Thyroid gland (tissue), 4 donors: ENCODE results near the gene DCAKD. TPM values are rescaled to one million over a fixed set of nuclear protein-coding genes. Genes with fewer than 3 reads are reported as not detected.

Source experiments
- DNase-seq, 2 donors: peaks; one replicate each; pipeline ENCODE4 v3.0.0-alpha.2; 2019
- H3K27ac ChIP-seq, 3 donors: fragments of 200-600 bp; sonication (generic); 1 replicate in 2 of 3; 2 replicates in 1 of 3; pipeline ENCODE4 v1.5.1; 2016 to 2019; ENCODE audit warnings: mild to moderate bottlenecking in 1 of 3, moderate library complexity in 1 of 3
- H3K27me3 ChIP-seq: fragments of 200-600 bp; sonication (generic); one replicate; pipeline ENCODE4 v1.5.1; 2019
- H3K36me3 ChIP-seq, 2 donors: fragments of 200-600 bp; sonication (generic); one replicate each; pipeline ENCODE4 v1.5.1; 2016 to 2019
- H3K4me1 ChIP-seq, 2 donors: fragments of 200-600 bp; sonication (generic); one replicate each; pipeline ENCODE4 v1.5.1; 2017 to 2019
- H3K4me3 ChIP-seq, 3 donors: fragments of 200-600 bp; sonication (generic); replicated peaks in 1 of 3; 1 replicate in 2 of 3; 2 replicates in 1 of 3; pipeline ENCODE4 v1.5.1; 2016; ENCODE audit warnings: mild to moderate bottlenecking in 1 of 3
- H3K9me3 ChIP-seq: fragments of 200-600 bp; sonication (generic); one replicate; pipeline ENCODE4 v1.5.1; 2017
- POLR2A ChIP-seq, 2 donors: fragments of 450-650 bp; IDR thresholded peaks; one replicate each; pipeline ENCODE4 v1.6.1; 2017; ENCODE audit warnings: antibody characterized with exemption in 2 of 2, mild to moderate bottlenecking in 2 of 2, moderate library complexity in 1 of 2
- WGBS, 2 donors: methylation state at CpG; one replicate each; pipeline ENCODE4 v1.1.5; 2017; 5-methylcytosine and 5-hydroxymethylcytosine counted together
- intact Hi-C: fragments of 100-400 bp; cut with DNase I; formaldehyde crosslinking; loops from one replicate; pipeline ENCODE4 v1.15.1; 2023
- total RNA-seq, 4 donors: library from RNA; depleted of rRNA; stranded (reverse); fragments of >200 nt; gene quantifications; one replicate each; pipeline ENCODE4 v1.2.3, GENCODE V29; 2016
- TF ChIP-seq, protein P1 (sequence below), 6 experiments: fragments of 200-600 bp in 3 of 6; fragments of 450-650 bp in 3 of 6; sonication (generic) in 3 of 6; IDR thresholded peaks; one replicate each; pipeline ENCODE4 v1.5.1; 2016 to 2019; ENCODE audit warnings: antibody characterized with exemption in 6 of 6, mild to moderate bottlenecking in 2 of 6, inconsistent platforms in 1 of 6, moderate library complexity in 1 of 6

DCAKD gene
- total RNA-seq, 4 donors from 2014 or later: 53.5 to 102 (median 72.9) TPM

DNA sequence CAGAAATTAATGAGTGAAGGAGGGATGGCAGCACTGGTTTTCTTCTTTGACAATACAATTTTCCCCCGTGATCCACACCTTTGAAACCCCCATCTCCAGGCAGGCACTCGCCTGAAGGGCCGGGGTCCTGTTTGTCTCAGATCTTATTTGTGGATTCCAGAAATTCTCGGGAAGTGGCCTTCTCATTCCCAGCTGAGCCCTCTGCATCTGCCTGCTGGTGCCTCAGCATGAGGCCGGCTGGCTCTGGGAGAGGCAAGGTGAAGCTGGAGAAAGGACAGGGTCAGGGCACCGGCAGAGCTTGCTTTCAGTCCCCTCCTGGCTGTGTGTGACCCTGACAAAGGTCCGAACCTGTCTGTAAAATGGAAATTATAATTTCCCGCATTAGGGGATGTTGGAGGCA, 47.6 kb downstream of the DCAKD start:
- intact Hi-C loops: no loop called here
- TF ChIP-seq, protein P1, sequence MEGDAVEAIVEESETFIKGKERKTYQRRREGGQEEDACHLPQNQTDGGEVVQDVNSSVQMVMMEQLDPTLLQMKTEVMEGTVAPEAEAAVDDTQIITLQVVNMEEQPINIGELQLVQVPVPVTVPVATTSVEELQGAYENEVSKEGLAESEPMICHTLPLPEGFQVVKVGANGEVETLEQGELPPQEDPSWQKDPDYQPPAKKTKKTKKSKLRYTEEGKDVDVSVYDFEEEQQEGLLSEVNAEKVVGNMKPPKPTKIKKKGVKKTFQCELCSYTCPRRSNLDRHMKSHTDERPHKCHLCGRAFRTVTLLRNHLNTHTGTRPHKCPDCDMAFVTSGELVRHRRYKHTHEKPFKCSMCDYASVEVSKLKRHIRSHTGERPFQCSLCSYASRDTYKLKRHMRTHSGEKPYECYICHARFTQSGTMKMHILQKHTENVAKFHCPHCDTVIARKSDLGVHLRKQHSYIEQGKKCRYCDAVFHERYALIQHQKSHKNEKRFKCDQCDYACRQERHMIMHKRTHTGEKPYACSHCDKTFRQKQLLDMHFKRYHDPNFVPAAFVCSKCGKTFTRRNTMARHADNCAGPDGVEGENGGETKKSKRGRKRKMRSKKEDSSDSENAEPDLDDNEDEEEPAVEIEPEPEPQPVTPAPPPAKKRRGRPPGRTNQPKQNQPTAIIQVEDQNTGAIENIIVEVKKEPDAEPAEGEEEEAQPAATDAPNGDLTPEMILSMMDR (IDR thresholded peaks at IDR 0.05): no peak
- no peak for TF ChIP-seq POLR2A (IDR thresholded peaks at IDR 0.05)
- H3K27ac ChIP-seq: no peak overlapping the region
- no peaks in the 10 kb centered on the region for H3K36me3 ChIP-seq
- DNase-seq: no peak
- no peaks in the 10 kb centered on the region for H3K9me3 ChIP-seq
- no peaks in the 10 kb centered on the region for H3K4me1 ChIP-seq
- WGBS, 2 donors: 58 to 60% methylated on average over 8 of the region's 8 CpGs
- no peak overlapping the region for H3K4me3 ChIP-seq
- no peaks in the 10 kb centered on the region for H3K27me3 ChIP-seq

- DNase-seq: no peak
- Histone ChIP-seq H3K27me3 (no peaks in the 10 kb centered on the region), H3K4me1 (no peaks in the 10 kb centered on the region), H3K9me3 (no peaks in the 10 kb centered on the region), H3K27ac (no peak overlapping the region), H3K36me3 (no peaks in the 10 kb centered on the region), H3K4me3 (no peak overlapping the region)
- no peak for TF ChIP-seq POLR2A (IDR thresholded peaks at IDR 0.05)
- TF ChIP-seq, protein P1 (IDR thresholded peaks at IDR 0.05): no peak
- intact Hi-C loops: no loop called here
- 70 to 74% methylated on average over 3 of the region's 3 CpGs for WGBS, 2 donors
Observed at GRCh38 chr17:45001310-45001709, 50.1 kb downstream of the DCAKD start.

GRCh38 chr17:44999433-44999832, 52.0 kb downstream of the DCAKD start:
- Histone ChIP-seq H3K27ac (no peak overlapping the region), H3K4me1 (no peaks in the 10 kb centered on the region), H3K36me3 (no peaks in the 10 kb centered on the region), H3K27me3 (no peaks in the 10 kb centered on the region), H3K4me3 (no peak overlapping the region), H3K9me3 (no peaks in the 10 kb centered on the region)
- intact Hi-C loops: no loop called here
- TF ChIP-seq, protein P1 (IDR thresholded peaks at IDR 0.05): no peak
- no peak for TF ChIP-seq POLR2A (IDR thresholded peaks at IDR 0.05)
- WGBS, 2 donors: 96 to 98% methylated on average over 3 of the region's 3 CpGs
- no peak for DNase-seq

DNA sequence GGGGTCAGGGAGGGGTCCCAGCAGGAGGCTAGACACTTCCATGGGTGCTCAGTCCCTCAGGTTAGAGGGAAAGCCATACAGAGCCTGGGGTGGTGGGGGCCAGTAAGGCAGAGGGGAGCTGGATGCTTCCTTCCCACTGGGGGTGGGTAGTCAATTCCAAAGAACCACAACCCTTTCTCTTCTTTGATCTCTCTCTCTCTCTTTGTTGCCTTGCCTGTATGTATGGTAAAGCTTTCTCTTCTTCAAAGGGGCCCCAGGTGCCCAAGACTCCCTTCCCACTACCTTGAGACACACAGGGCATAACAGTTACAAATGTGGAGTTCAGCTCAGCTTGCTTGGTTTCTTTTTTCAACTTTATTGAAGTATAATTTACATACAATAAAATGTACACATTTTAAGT, 52.8 kb downstream of the DCAKD start:
- Histone ChIP-seq H3K9me3 (no peaks in the 10 kb centered on the region), H3K27ac (no peak overlapping the region), H3K4me3 (no peak overlapping the region), H3K27me3 (no peaks in the 10 kb centered on the region), H3K4me1 (no peaks in the 10 kb centered on the region), H3K36me3 (no peaks in the 10 kb centered on the region)
- TF ChIP-seq, protein P1 (IDR thresholded peaks at IDR 0.05): no peak
- TF ChIP-seq POLR2A (IDR thresholded peaks at IDR 0.05): no peak
- intact Hi-C loops: no loop called here
- no peak for DNase-seq

- H3K27ac ChIP-seq: no peak overlapping the region
- 36 to 45% methylated on average over 7 of the region's 7 CpGs for WGBS, 2 donors
- no peak for TF ChIP-seq POLR2A (IDR thresholded peaks at IDR 0.05)
- TF ChIP-seq, protein P1 (IDR thresholded peaks at IDR 0.05): no peak
- no peaks in the 10 kb centered on the region for H3K27me3 ChIP-seq
- intact Hi-C loops: no loop called here
- H3K36me3 ChIP-seq: no peaks in the 10 kb centered on the region
- peak; percentile 8 to 25 for DNase-seq
- H3K4me1 ChIP-seq: no peaks in the 10 kb centered on the region
- H3K4me3 ChIP-seq: no peak overlapping the region
- no peaks in the 10 kb centered on the region for H3K9me3 ChIP-seq
Observed at GRCh38 chr17:44997733-44998520, 53.5 kb downstream of the DCAKD start.
